IMR-90 (cell line): ENCODE measurements around the gene UCHL5. TPM values are rescaled to one million over a fixed set of nuclear protein-coding genes. Genes with fewer than 3 reads are reported as not detected.

ENCODE experiments used
- ATAC-seq: fragments of 200-7000 bp; cut with Tn5 transposase; 2 replicates; pipeline ENCODE4 v1.9.1; 2020; ENCODE audit warnings: low read depth, mild to moderate bottlenecking, moderate library complexity
- BruUV-seq: library from RNA; stranded (reverse); fragments of 400-500 nt; replicated peaks from 2 replicates; lab custom pipeline; 2021; lab: Mats Ljungman, UMichigan
- CTCF ChIA-PET: fragments of 300-600 bp; formaldehyde crosslinking; extraction: SDS; loops from one replicate; lab custom pipeline; 2021; ENCODE audit warnings: antibody characterized with exemption; lab: Yijun Ruan, JAX
- POLR2A ChIA-PET: fragments of 300-600 bp; sonication (Branson Sonifier 250); formaldehyde crosslinking; loops from one replicate; lab custom pipeline; 2022; ENCODE audit warnings: antibody characterized with exemption; ENCODE audit not compliant: unreplicated experiment; lab: Charles Lee
- DNase-seq: peaks from one replicate; pipeline ENCODE4 v3.0.0; 2013
- H2AFZ ChIP-seq: replicated peaks from 2 replicates; pipeline ENCODE3; 2013; ENCODE audit warnings: low read length, mild to moderate bottlenecking; ENCODE audit not compliant: poor library complexity
- H2AK5ac ChIP-seq: 2 replicates; pipeline ENCODE4 v1.6.1; 2013; ENCODE audit warnings: low read depth, low read length, inconsistent platforms
- H2AK9ac ChIP-seq: replicated peaks from 2 replicates; pipeline ENCODE3; 2013; ENCODE audit warnings: mild to moderate bottlenecking, low read depth, low read length, moderate library complexity; ENCODE audit not compliant: poor library complexity
- H2BK120ac ChIP-seq: 2 replicates; pipeline ENCODE4 v1.6.1; 2013; ENCODE audit warnings: low read depth, low read length, inconsistent platforms
- H2BK15ac ChIP-seq: 3 replicates; pipeline ENCODE4 v1.6.1; 2013; ENCODE audit warnings: low read depth, low read length, inconsistent platforms
- H2BK20ac ChIP-seq: 2 replicates; pipeline ENCODE4 v1.6.1; 2013; ENCODE audit warnings: low read depth, mild to moderate bottlenecking, inconsistent platforms, low read length, moderate library complexity
- H2BK5ac ChIP-seq: 2 replicates; pipeline ENCODE4 v1.6.1; 2013; ENCODE audit warnings: mild to moderate bottlenecking, low read depth, low read length, inconsistent platforms; ENCODE audit not compliant: poor library complexity, severe bottlenecking
- H3K14ac ChIP-seq: replicated peaks from 2 replicates; pipeline ENCODE4 v1.6.1; 2013; ENCODE audit warnings: low read depth, low read length, inconsistent platforms
- H3K18ac ChIP-seq: 2 replicates; pipeline ENCODE4 v1.6.1; 2013; ENCODE audit warnings: low read depth, low read length, control low read depth
- H3K23ac ChIP-seq: 2 replicates; pipeline ENCODE4 v1.6.1; 2013; ENCODE audit warnings: low read depth, low read length, inconsistent platforms
- H3K27ac ChIP-seq: 2 replicates; pipeline ENCODE4 v1.5.1; 2013; ENCODE audit warnings: mild to moderate bottlenecking, control low read depth, low read length; ENCODE audit not compliant: insufficient read depth
- H3K27me3 ChIP-seq: 2 replicates; pipeline ENCODE4 v1.6.1; 2013; ENCODE audit warnings: low read length; ENCODE audit not compliant: control insufficient read depth, insufficient read depth
- H3K36me3 ChIP-seq: 2 replicates; pipeline ENCODE4 v1.6.1; 2013; ENCODE audit warnings: low read length, mixed read lengths; ENCODE audit not compliant: control insufficient read depth, insufficient read depth
- H3K4ac ChIP-seq: 2 replicates; pipeline ENCODE4 v1.6.1; 2013; ENCODE audit warnings: low read depth, low read length, inconsistent platforms
- H3K4me1 ChIP-seq: 2 replicates; pipeline ENCODE4 v1.6.1; 2013; ENCODE audit warnings: low read length, mixed read lengths; ENCODE audit not compliant: control insufficient read depth, insufficient read depth
- H3K4me2 ChIP-seq: 2 replicates; pipeline ENCODE4 v1.6.1; 2013; ENCODE audit warnings: low read depth, mild to moderate bottlenecking, control low read depth, low read length, moderate library complexity
- H3K4me3 ChIP-seq: 2 replicates; pipeline ENCODE4 v1.5.1; 2013; ENCODE audit warnings: low read depth, mild to moderate bottlenecking, control low read depth, low read length, moderate library complexity; ENCODE audit not compliant: insufficient read depth
- H3K56ac ChIP-seq: 2 replicates; pipeline ENCODE4 v1.6.1; 2013; ENCODE audit warnings: low read length, inconsistent platforms; ENCODE audit not compliant: insufficient read depth; ENCODE audit errors: extremely low read depth
- H3K79me1 ChIP-seq, 2 experiments: 2 replicates each; pipeline ENCODE4 v1.6.1; 2013; ENCODE audit warnings: low read length in 2 of 2, inconsistent platforms in 1 of 2, low read depth in 1 of 2
- H3K9ac ChIP-seq: 2 replicates; pipeline ENCODE4 v1.6.1; 2013; ENCODE audit warnings: low read depth, low read length, control low read depth
- H3K9me1 ChIP-seq: 2 replicates; pipeline ENCODE4 v1.6.1; 2013; ENCODE audit warnings: low read length, inconsistent platforms; ENCODE audit not compliant: insufficient read depth
- H3K9me3 ChIP-seq: 2 replicates; pipeline ENCODE4 v1.6.1; 2013; ENCODE audit warnings: low read length; ENCODE audit not compliant: control insufficient read depth, insufficient read depth
- H4K20me1 ChIP-seq: 2 replicates; pipeline ENCODE4 v1.6.1; 2013; ENCODE audit warnings: low read length, inconsistent platforms; ENCODE audit not compliant: insufficient read depth
- H4K5ac ChIP-seq: 2 replicates; pipeline ENCODE4 v1.6.1; 2013; ENCODE audit warnings: mild to moderate bottlenecking, low read depth, low read length, control low read depth
- H4K8ac ChIP-seq, 2 experiments: 2 replicates each; pipeline ENCODE4 v1.6.1; 2013; ENCODE audit warnings: low read depth in 2 of 2, low read length in 2 of 2, control low read depth in 1 of 2, inconsistent platforms in 1 of 2
- H4K91ac ChIP-seq: 2 replicates; pipeline ENCODE4 v1.6.1; 2013; ENCODE audit warnings: low read depth, low read length, inconsistent platforms; ENCODE audit not compliant: insufficient read depth
- BHLHE40 ChIP-seq: fragments of 150-350 bp; IDR thresholded peaks from 2 replicates; pipeline ENCODE4 v1.6.1; 2016; ENCODE audit warnings: mild to moderate bottlenecking, low read depth, low read length
- CHD1 ChIP-seq: IDR thresholded peaks from 2 replicates; pipeline ENCODE4 v1.6.1; 2012; ENCODE audit warnings: low read depth, low read length, improper control_type of control experiment
- ELK1 ChIP-seq: fragments of 150-350 bp; IDR thresholded peaks from 2 replicates; pipeline ENCODE4 v1.6.1; 2016; ENCODE audit warnings: low read depth, mild to moderate bottlenecking, low read length, moderate library complexity, borderline replicate concordance
- MAFK ChIP-seq: IDR thresholded peaks from 2 replicates; pipeline ENCODE4 v1.6.1; 2012; ENCODE audit warnings: low read depth, low read length, improper control_type of control experiment
- MXI1 ChIP-seq: IDR thresholded peaks from 2 replicates; pipeline ENCODE4 v1.6.1; 2012; ENCODE audit warnings: low read depth, mild to moderate bottlenecking, low read length, moderate library complexity, borderline replicate concordance
- RCOR1 ChIP-seq: IDR thresholded peaks from 2 replicates; pipeline ENCODE4 v1.6.1; 2012; ENCODE audit warnings: mild to moderate bottlenecking, low read length, improper control_type of control experiment; ENCODE audit not compliant: insufficient replicate concordance
- RFX5 ChIP-seq: IDR thresholded peaks from 2 replicates; pipeline ENCODE4 v1.8.0; 2012; ENCODE audit warnings: low read depth, mild to moderate bottlenecking, low read length, moderate library complexity
- WGBS, 2 experiments: methylation state at CpG; one replicate each; pipeline versions ENCODE4 v1.1.5 to v1.1.7; 2013; ENCODE audit warnings: missing lambda C conversion rate in 2 of 2; ENCODE audit not compliant: insufficient read length in 1 of 2; ENCODE audit errors: extremely low coverage in 2 of 2; 5-methylcytosine and 5-hydroxymethylcytosine counted together
- dilution Hi-C: fragments of 300-500 bp; cut with HindIII; formaldehyde crosslinking; loops from one replicate; pipeline ENCODE4 v1.14.3; 2018; ENCODE audit warnings: low sequenced_read_pairs; ENCODE audit not compliant: unreplicated experiment
- in situ Hi-C: fragments of 300-500 bp; cut with MboI; formaldehyde crosslinking; loops from 3 replicates; pipeline ENCODE4 v1.14.3; 2019; ENCODE audit warnings: low sequenced_read_pairs, inconsistent platforms, mixed read lengths
- intact Hi-C: fragments of 100-400 bp; cut with micrococcal nuclease; formaldehyde crosslinking; loops from 2 replicates; pipeline ENCODE4 v1.10.0; 2022
- polyA plus RNA-seq, 3 experiments: library from polyadenylated mRNA; depleted of rRNA; stranded (reverse); fragments of >200 nt; gene quantifications; 2 replicates each; pipeline ENCODE4 v1.2.3, GENCODE V29; 2012; ENCODE audit warnings: low replicate concordance in 1 of 3
- total RNA-seq: library from RNA; depleted of rRNA; stranded (reverse); fragments of >200 nt; gene quantifications from 2 replicates; pipeline ENCODE4 v1.2.3, GENCODE V29; 2012

Gene UCHL5
- total and polyA plus RNA-seq, 2 of the 4 experiments (the other 2 are of a cell fraction): 12.9 to 18.4 TPM

DNA sequence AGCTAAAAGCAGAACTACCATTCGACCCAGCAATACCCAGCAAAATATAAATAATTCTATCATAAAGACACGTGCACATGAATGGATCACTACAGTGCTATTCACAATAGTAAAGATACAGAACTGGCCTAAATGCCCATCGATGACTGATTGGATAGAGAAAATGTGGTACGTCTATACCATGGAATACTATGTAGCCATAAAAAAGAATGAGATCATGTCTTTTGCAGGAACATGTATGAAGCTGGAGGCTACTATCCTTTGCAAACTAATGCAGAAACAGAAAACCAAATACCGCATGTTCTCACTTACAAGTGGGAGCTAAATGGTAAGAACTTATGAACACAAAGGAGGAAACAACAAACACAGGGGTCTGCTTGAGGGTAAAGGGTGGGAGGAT lies 53.4 kb downstream of the UCHL5 start:
- Histone ChIP-seq H4K8ac (no peak overlapping the region), H3K4ac (no peak overlapping the region), H3K9me1 (no peaks in the 10 kb centered on the region), H3K4me1 (no peaks in the 10 kb centered on the region), H2BK120ac (no peak overlapping the region), H3K79me1 (no peaks in the 10 kb centered on the region), H3K36me3 (no peaks in the 10 kb centered on the region), H3K14ac (no peak overlapping the region), H3K9ac (no peak overlapping the region), H4K5ac (no peak overlapping the region), H2AK9ac (no peak overlapping the region), H3K4me3 (no peak overlapping the region), H3K9me3 (no peaks in the 10 kb centered on the region), H3K27me3 (no peaks in the 10 kb centered on the region), H3K18ac (no peak overlapping the region), H2BK20ac (no peak overlapping the region), H2BK5ac (no peak overlapping the region), H3K23ac (no peak overlapping the region), H4K91ac (no peak overlapping the region), H2BK15ac (no peak overlapping the region), H4K20me1 (no peaks in the 10 kb centered on the region), H2AFZ (no peak overlapping the region), H3K4me2 (no peak overlapping the region), H3K27ac (no peak overlapping the region), H3K56ac (no peak overlapping the region), H2AK5ac (no peak overlapping the region)
- CTCF ChIA-PET: no interaction called here
- dilution Hi-C loops (loop anchor here (25.0 kb wide), 2 partner anchors 193 to 518 kb away; partner anchors contain the start of gene RGS2), in situ Hi-C loops (no loop called here), intact Hi-C loops (no loop called here)
- no peak for DNase-seq
- POLR2A ChIA-PET: interaction anchor here (0.6 kb wide), 1 partner anchor 197 kb away, joined by 3 read pairs; no protein-coding TSS in a partner anchor
- TF ChIP-seq ELK1: no peak
- TF ChIP-seq MXI1: no peak
- TF ChIP-seq CHD1: no peak
- TF ChIP-seq RFX5: no peak
- TF ChIP-seq BHLHE40: no peak
- TF ChIP-seq RCOR1: no peak
- no peak for TF ChIP-seq MAFK
- WGBS, 2 experiments: no CpG with 5 or more reads among the region's 5 CpGs
- BruUV-seq: no TSS peak
- no peak for ATAC-seq
